ENCODE data around the gene SH3PXD2A.
"Not testable (repeated sequence)": the region's sequence is repeated elsewhere in the genome, so short reads cannot be mapped to it uniquely, and the experiment has no call there.

The SH3PXD2A gene

DNA sequence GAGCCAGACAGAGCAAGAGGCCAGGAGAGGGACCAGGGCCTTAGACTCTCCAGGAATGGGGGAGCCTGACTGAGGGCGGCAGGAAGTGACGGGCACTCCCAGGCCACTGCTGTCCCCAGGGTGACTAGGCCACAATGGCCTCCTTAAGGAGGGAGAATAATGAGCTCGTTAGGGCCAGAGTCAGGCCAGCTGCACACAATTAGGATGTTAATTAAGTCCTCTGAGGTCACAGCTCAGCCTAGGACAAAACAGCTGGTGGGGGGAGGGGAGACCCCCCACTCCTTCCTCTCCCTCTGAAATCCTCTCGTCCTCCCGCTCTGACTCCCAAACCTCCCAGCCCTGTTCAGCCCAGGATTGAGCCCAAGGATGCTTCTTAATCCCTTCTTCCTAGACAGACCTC lies 218.9 kb downstream of the SH3PXD2A start:
- DNase-seq = no peak

DNA sequence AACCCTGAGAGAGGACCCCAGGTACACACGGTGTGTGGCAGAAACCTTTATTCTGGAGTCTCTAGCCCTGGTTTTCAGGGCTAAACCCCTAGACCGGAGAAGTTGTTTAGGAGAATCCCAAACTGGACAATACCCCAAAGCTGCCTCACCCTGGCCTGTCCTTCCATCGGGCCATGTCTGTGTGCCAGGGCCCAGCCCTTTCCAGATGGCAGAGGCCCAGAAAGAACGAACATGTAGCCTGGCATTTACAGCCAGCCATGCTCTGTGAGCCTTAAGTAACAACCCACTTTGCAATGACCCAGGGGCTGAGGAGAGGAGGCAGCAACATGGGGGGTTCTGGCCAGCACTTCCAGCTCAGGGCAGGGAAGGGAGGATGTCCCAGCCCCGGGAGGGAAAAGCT lies 219.8 kb downstream of the SH3PXD2A start:
- DNase-seq = no peak

GRCh38 chr10:103633846-103634245 lies 221.5 kb downstream of the SH3PXD2A start:
- DNase-seq = no peak

DNA sequence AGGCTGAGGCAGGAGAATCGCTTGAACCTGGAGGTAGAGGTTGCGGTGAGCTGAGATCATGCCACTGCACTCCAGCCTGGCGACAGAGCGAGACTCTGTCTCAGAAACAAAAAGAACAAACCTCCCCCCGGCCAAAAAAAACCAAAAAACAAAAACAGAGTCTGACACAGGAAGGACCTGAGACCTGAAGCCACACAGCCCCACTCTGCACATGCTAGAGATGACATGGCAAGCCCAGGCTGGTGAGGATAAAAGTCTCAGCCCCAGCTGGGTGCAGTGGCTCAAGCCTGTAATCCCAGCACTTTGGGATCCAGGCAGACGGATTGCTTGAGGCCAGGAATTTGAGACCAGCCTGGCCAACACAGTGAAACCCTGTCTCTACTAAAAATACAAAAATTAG lies 222.5 kb downstream of the SH3PXD2A start:
- DNase-seq = not testable (repeated sequence)

DNA sequence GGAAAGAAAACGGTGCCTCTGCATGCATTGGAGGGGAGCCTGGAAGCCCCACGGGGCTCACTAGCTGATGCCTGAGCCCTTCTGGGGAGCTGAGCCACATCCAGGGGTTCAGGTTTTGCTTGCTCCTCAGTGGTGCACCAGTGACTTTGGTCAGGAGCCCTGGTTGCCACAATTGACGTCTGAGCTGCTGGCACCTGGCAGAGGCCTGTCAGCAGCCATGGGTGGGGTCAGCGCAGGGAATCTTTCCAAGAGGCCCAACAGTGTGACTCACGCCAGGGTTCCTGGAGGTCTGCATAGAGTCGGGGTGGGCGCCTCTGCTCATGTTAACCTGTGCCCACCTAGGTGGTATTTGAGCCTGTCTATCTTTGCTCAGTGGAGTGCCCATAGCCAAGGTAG lies 223.1 kb downstream of the SH3PXD2A start:
- no peak for DNase-seq

DNA sequence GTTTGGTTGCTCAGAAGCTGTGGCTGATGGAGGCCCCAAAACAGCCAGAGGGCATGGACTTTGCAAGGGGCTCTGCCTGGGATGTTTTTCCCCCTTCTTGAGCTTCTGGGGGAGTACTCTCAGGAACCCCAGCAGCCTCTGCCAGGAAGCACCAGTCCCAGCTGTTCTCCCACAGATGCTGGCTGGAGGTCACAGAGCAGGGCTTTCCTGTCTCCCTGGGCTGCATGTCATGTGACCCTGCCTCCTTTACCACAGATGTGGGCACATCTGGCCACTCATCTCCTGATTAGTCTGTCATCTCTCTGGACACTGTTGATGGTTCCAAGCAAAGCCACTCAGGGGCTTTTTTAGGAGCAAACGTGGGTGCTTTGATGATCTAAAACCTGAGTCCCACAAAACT lies 225.2 kb downstream of the SH3PXD2A start:
- no peak for DNase-seq

DNA sequence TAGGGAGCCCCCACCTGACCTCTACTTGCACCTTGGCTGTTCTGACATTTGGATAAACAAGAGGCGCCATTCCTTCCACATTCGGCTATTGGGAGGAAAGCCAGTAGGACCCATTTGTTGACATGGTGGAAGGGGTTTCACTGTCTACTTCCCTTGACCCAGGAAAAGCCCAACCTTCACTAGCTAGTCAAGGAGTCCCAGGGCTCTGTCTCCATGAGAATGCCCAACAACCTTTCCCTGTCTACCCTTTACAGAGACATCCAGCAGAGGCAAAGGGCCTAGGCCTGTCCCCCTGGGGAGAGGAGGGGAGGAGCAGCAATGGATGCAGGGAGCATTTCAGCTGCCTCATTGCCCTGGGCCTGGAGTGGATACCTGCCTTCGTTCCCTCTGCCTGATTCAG lies 225.8 kb downstream of the SH3PXD2A start:
- DNase-seq = no peak

- no peak for DNase-seq
These were observed 227.5 kb downstream of the SH3PXD2A start for GRCh38 chr10:103627893-103628292.

- DNase-seq = no peak
These were observed 228.1 kb downstream of the SH3PXD2A start for GRCh38 chr10:103627111-103627892.

- DNase-seq = no peak
These were observed 229.2 kb downstream of the SH3PXD2A start for GRCh38 chr10:103626178-103626577.

DNA sequence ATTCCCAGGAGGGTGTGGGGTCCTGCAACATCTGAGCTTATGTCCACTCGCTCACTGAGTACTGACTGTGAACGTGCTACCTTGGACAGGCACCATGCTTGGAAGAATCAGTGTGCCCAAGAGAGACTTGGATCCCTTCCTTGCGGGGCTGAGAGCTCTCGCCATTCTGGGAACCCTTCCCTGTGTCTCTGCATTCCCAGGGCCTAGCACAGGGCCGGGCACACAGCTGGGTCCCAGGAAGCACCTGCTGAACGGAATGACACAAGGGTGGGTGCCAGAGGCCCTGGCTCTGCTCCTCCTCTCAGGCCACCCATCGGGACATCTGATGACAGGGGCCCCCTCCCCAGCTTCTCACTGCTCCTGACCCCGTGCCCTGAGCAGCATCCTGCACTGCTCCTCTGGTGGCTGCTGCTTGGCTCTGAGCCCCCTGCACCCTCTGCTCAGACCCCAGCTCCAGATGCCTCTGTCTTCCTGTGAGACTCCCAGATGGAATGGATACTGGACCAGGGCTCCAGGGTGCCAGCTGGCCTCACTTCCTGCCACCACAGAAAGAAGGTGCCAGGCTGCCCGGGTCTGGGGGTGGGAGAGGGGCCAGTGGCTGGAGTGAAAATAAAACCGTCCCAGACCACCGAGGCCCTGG lies 232.3 kb downstream of the SH3PXD2A start:
- DNase-seq = no peak

DNA sequence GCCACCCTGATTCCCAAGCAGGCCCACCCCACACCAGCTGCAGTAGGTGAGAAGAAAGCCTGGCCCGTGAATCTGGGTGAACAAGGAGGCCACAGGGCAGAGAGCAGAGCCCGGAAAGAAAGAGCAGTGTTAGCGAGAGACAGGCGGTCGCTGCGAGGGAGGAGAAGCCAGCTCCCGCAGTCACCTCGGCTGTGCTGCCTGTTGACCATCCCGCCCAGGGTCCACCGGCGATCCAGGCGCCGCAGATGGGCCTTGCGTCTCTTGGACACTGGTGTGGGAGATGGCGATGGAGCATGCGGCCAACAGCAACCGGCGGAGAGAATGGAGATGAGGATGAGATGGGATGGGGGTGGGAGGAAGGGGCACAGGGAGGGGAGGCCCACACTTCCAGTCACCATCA lies 233.1 kb downstream of the SH3PXD2A start:
- DNase-seq = no peak

GRCh38 chr10:103621783-103622125 lies 233.6 kb downstream of the SH3PXD2A start:
- DNase-seq = no peak

GRCh38 chr10:103620891-103621782 lies 234.2 kb downstream of the SH3PXD2A start:
- no peak for DNase-seq

GRCh38 chr10:103620352-103620740 lies 235.0 kb downstream of the SH3PXD2A start:
- DNase-seq = no peak

DNA sequence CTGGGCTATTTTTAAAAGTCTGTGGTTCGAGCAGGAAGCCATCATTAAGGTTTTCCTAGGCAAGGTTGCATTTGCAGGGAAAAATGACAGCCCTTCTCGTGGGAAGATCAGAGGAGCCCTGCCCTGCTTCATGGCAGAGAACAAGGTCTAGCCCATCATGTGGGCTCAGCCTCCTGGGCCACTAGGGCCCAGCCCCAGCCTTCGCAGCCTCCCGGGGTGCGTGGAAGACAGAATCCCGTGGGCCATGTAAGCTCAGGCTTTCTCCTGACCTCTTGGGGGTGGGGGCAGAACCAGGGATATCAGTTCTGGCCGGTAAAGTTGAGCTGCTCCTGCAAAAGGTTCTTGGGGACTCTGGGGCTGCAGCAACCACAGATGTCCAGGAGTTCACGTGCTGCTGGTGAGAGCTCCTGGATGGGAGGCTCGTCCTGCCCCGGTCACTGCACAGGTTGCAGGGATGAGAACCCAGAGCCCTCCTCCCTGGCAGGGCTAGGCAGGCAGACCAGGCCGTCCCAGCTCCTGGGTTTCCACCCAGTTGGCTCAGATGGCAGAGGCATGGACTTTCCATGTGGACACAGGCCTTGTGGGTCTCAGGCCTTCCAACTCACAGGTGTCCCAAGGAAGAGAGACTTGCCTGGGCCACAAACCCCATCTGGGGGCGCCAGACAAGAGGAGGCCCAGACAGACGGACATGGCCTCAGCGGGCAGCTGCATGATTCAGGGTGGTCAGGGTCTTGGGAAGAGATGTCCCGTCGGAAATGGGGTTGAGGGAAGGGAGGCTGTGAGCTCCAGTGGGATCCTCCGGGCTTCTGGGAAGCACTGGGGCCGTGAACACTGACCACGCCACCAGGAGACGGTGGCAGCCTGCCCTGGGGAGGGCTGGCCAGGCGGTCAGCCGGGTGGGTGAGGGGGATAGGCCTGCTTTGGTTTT lies 235.7 kb downstream of the SH3PXD2A start:
- no peak for DNase-seq

- DNase-seq = no peak
These were observed 236.6 kb downstream of the SH3PXD2A start for GRCh38 chr10:103618575-103619423.

DNA sequence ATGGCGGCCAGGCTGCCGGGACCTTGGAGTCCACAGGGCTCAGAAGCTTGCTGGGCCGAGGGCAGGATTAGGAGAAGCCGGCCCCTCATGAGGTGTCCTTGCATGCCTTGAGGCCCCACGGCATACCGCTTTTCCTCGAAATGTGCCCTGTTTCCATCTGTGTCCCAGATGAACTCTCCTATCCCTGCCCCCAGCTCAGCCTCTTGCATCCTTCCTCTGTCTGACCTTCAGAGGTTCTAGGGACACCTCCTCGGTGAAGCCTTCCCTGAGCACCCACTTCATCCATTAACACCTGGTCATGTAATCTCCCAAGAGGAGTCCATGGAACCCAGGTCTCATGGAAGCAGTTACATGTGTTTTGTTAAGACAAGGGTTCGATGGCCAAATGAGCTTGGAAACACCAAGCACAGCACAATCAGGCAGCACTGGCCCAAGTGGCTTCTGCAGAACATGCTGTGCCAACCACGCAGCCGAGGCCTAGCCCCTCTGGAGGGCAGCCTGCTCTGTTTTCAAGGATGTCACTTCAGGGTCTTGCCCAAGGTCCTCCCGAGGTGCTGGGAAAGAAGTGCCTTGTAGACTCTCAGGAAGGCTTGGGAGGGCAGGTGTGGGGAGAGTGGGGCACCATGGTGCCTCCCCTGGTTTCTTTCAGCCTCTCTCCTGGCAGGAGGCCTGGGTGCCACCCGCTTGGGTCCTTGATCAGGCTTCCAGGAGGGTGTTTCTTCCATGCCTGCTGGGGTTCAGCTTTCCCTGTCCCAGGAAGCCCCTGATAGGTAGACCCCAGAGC lies 237.6 kb downstream of the SH3PXD2A start:
- no peak for DNase-seq

GRCh38 chr10:103616705-103617601 lies 238.4 kb downstream of the SH3PXD2A start:
- no peak for DNase-seq
